CD4-positive, alpha-beta T cell treated with Interleukin-21 for 1 hour (primary cell): Measurements from ENCODE around the gene CLASRP.
A peak's percentile ranks its signal among the peaks of the same experiment; 100 is the strongest.

Experiments
- DNase-seq: peaks from one replicate; pipeline ENCODE4 v3.0.0-alpha.2; 2020

CLASRP gene

DNA sequence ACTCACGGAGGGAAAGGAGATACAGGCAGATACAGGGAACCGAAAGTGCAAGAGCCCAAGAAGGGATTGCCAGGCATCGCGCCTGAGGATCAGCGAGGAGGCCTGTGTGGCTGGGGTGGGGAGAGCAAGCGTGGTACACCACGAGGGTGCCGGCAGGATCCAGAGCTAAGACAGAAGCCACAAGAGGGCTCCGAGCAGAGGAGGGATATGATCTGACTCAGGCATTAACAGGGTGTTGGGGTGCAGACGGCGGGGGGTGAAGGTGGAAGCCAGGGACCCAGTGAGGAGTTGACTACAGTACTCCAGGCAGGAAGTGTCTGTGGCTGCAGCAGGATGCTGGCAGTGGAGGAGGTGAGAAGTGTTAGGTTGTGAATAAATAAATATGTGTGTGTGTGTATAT, 48.7 kb downstream of the CLASRP start:
- peak; percentile 83 for DNase-seq

DNA sequence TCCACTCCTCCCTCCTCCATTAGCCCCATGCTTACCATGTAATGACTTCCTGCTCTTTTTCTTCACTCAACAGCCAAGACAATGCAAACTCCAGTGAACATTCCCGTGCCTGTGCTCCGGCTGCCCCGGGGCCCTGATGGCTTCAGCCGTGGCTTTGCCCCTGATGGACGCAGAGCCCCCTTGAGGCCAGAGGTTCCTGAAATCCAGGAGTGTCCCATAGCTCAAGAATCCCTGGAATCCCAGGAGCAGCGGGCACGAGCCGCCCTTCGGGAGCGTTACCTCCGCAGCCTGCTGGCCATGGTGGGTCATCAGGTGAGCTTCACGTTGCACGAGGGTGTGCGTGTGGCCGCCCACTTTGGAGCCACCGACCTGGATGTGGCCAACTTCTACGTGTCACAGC, 51.2 kb downstream of the CLASRP start:
- no peak for DNase-seq

DNA sequence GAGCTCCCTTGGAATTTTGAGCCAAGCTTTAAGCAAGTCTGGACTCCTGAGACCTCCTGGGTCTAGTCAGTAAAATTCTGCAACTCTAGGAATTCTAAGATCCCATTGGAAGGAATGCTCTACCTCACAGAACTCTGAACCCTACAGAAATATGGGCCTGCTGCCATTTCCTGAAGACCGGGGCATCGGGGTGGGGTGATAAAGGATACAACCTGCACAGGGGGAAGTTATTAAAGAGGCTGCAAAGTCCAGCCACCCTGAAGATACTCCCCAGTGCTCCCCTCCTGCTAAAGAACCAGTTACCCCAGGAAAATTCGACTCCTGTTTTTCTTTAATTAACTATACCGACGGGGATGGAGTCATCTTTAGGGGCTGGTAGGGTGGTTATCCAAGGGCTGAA, 51.8 kb downstream of the CLASRP start:
- DNase-seq = no peak

DNA sequence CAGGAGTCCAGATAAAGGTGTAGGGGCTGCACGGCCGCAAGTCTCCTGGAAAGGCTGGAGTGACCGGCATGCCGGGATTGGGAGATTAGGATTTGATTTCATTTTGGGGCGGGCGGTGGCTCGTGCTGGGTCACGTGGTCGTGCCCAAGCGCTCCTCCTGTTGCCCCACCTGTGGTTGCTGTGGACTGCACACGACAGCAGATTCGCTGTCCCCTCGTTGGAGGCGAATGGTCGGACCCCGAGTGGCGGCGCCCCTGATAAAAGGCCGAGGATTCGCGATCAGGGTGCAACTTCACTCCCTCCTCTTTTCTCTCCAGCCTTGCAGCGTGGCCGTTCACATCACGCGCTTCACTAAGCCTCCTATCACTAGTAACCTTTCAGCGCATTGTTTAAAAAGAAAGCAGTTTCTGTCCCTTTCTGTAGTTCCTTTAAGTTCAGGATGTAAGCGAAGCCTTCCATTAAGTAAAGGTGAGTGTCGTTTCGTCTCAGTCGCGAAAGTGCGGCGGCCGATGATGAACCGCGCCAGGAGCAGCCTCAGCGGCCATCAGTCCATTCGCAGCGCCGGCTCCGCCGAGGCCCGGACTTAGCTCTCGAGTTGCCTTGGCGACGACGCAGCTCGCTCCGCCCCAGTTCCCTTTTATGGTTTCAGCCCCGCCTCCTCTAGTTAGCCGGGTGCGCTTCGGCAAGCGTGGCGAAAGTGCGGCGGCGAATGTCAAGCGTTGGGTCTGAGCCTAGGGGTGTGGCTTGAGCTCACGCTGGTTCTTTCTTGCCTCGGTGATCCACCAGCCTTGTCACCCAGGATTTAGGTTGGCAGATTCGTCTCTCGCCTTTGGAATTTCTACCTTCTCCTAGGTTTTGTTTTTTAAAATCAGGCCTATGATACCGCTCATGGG, 52.4 kb downstream of the CLASRP start:
- DNase-seq = peak; percentile 98

DNA sequence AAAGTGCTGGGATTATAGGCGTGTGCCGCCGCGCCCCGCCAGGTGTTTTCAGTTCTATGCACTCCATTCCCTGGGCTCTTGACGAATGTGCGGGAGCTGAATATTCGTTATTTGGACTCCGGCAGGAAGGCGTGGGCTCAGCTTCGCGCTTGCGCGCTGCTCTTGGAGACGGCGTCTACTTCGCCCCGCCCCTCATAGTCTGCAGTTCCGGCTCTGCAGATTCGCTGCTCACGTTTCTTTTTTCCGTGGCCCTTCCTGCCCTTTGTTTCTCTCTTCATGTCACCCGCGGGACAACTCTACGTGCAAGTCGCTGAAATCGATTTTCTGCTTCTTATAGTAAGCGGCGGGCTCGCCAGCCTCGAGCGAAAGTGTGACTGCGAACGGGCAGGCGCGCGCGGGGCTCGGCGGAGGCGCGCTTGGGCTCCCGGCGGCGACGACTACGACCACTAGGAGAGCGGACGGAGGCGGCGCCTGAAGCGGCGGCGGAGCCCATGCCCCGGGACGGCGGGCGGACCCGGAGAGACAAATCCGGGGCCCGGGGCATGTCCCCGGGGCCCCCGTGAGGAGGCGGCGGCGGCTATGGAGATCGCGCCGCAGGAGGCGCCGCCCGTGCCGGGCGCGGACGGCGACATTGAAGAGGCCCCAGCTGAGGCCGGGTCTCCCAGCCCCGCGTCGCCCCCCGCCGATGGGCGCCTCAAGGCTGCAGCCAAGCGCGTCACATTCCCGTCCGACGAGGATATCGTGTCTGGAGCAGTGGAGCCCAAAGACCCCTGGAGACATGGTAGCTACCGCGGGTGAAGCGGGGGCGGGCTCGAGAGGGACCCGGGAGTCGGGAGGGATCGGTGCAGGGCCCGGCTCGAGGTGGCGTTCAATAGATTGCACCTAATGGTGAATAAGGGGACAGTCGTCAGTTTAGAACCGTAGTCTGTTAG, 54.2 kb downstream of the CLASRP start, which contains the start of gene PPP1R37:
Gene PPP1R37 (plus strand): TSS at position 433 of the 932 bp plus-strand sequence. CDS start 147 bp downstream, at position 580.
- peak; percentile 96 for DNase-seq

DNA sequence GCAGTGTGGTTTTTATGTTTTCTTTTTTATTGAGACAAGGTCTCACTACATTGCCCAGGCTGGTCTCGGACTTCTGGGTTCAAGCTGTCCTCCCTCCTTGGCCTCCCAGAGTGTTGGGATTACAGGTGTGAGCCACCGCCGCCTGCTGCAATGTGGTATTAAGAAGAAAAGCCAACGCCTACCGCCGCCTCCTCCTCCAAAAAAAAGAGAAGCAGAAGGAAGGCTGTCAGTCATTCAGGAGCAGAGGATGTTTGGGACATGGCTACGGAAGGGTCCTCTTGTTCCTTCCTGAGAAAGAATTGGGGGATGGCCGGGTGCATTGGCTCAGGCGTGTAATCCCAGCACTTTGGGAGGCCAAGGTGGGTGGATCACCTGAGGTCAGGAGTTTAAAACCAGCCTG, 55.3 kb downstream of the CLASRP start:
- DNase-seq = no peak

DNA sequence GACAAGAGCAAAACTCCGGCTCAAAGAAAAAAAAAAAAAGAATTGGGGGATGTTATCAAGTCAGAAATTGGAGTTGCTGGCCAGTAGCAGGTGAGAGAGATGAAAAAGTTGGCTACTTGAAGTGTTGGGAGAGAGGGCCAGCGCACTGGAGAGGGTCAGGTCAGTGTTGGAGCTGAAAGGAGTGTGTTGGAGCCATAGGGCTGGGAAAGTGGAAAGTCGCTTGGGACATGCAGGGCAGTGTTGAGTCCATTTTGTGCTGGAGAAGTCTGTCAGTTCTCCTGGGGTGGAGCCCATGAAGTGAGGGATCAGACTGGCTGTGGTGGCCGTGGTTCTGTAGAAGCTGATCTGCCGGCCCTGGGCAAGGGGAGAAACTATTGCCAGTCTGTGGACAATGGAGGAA, 55.9 kb downstream of the CLASRP start:
- DNase-seq = no peak

DNA sequence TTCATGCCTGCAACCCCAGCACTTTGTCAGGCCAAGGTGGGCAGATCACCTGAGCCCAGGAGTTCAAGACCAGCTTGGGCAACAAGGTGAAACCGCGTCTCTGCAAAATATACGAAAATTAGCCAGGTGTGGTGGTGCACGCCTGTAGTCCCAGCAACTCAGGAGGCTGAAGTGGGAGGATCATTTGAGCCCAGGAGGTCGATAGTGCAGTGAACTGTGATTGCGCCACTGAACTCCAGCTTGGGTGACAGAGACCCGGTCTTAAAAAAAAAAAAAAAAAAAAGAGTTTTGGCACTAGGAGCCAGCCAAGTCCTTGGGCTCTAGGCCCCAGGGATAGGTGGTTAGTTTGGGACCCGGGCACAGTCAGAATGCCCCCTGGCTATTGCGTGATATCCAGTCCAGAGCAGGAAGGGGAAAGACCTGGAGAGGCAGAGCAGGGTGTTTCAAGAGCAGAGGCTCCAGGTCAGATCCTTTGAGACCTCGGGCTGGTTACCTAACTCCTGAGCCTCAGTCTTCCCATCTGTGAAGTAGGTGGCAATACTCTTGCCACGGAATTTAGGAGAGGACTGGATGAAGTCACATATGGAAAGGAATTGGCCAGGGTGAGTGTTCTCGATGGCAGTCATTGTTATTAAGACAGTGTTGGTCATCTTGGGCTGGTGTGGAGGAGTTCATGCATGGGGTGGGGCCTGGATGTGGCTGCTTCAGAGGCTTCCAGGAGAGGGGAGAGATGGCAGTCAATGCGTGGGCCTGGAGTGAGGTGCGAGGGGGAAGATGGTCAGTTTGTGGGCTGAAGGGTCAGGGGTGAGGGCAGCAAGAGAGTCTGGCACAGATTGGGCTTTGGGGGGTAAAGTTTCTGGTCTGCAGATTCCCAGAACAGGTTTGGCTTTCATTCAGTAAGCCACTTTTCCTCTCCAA, 56.9 kb downstream of the CLASRP start:
- no peak for DNase-seq

DNA sequence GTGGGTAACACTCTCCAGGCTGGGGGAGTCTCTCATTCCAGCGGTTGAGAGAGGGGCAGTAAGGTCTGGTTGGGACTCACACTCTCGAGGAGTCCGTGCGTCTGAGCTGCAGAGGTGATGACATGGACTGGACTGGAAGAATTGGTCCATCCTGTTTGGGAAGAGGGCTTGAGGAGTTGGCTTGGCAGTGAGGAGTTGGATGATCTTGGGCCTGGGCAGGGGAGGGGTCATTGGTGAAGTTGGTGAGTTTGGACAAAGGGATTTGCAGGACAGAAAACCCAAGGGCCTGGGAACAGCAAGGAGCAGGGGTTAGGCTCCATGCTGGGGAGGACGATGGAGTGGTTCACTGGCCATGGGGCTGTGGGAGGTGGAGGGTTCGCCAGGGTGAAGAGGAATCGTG, 57.9 kb downstream of the CLASRP start:
- DNase-seq = no peak

DNA sequence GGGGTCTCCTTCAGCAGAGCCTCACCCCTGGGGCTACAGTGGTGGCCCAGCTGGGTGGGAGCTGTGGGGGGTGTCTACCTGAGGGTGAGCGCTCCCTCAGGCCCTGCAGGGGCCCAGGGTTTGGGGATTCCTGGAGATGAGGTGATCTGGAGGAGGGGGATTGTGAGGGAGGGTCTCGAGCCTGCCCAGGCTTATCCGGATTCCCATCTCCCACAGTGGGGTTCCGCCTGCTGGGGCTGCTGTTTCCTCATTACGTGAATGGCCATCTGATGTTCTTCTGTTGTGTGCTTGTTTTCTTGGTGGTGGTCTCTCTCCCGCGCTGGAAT, 58.6 kb downstream of the CLASRP start:
- no peak for DNase-seq

DNA sequence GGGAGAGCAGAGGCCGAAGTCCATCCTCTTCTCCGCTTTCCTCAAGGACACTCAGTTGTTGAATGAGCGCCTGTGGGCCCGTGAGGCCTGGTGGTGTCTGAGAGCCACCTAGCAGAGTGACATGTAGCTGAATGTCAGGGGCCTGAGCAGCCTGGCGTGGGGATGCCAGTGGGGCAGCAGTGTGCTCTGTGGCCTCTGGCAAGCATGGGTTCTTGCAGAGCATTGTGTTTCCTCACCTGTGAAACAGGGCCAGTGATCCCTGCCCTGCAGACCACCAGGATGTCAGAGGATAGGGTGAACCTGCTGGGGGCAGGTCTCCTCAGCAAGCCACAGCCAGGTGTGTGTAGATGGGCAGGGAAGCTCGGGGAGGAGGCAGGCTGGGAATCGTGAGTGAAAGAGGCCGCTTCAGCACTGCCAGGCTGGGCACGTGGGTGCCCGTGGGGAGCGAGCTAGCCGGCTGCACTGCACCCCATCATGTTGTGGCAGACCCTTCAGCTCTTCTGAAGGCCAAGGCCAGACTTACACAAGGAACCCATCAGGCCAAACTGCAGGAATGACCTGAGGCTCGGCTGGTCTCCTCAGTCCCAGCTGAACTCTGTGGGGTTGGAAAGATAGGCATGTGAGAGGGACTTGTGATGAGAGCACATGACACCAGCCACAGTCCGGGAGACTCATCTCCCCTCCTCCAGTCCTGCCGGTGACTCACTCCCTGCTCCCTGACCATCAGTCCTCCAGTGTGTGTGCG, 59.1 kb downstream of the CLASRP start:
- no peak for DNase-seq

DNA sequence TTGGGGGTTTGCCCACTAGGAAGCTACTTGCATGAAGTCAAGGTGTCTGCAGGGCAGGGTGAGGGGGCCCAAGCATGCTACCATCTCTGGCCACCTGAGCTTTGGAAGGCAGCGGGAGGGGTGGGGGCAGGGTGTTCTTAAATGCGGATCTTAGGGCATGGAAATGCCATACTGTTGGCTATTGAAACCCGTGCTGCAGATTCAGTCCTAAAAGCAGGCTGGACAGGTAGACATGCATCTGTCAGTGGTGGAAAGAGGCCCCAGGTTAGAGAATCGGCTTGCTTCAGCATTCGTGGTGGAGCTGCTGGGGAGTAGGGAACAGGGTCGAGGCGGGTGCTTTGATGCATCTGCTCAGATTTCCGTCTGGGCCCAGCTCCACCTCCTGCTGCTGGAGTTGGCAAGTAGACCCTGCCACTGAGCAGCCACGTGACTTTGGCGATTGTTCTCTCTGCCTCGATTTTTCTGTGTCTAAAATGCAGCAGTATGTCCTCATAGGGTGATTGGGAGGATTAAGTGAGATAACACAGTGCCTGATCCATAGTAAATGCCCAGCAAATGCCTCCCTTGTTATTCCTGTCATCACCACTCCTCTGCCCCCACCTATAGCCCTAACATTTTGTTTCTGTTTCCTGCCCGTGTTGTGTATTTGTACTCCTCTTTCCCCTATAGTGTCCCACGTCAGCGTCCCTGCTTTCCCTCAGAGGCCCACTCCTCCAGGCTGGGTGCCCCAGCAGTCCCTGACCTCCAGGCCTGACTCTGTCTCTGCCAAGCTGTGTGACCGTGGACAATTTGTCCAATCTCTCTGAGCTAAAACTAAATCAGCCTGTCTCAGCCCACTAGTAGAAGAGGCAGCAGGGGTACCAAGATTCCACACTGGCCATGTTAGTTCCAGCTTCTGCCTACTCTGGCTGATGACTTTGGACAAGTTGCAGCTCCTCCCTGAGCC, 59.9 kb downstream of the CLASRP start:
- no peak for DNase-seq

DNA sequence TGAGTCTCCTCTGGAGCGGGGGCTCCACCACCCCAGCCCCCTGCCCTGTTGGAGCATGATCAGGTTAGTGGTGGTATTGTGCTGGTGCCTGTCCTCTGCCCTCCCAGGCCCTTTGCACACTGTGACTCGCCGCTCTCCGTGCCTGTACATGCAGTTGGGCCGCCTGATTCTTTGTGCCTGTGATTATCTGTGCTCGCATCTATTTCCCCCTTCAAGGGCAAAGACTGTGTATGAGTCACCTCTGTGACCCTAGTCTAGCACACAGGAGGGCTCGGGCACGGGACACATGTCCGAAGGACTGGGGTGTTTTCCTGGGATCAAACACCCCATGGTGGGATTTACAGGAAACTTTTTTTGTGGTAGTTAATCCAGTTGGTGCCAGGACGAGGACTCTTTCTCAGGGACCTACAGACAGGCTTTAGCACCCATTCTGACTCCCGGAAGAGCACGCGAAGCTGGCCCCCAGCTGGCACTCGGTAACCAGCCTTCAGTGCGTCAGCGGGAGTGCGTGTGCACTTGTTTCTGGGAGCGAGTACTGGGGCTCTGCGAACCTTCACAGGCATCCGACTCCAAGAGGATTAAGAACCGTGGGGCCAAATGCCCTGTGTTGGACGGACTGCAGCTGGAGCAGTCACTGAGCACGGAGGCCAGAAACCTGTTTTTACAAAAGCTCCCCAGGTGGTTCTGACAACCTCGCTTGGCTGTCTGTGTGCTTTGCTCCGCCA, 60.8 kb downstream of the CLASRP start:
- no peak for DNase-seq

DNA sequence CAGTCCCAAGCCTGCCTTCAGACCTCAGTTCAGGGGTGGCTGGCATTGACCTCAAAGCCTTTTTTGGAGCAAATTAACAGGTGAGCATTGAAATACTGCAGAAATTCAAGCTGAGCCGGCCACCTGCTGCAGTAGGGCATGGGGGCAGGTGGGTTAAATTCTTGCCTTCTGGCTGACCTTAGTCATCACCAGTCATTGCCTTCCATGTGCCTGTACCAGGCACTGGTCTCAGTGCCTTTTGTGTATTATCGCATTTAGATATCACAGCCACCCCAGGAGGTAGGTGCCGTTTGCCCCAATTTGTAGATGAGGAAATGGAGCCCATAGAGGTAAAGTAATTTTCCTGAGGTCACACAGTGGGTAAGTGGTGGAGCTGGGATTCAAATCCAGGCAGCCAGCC, 61.4 kb downstream of the CLASRP start:
- DNase-seq = no peak

DNA sequence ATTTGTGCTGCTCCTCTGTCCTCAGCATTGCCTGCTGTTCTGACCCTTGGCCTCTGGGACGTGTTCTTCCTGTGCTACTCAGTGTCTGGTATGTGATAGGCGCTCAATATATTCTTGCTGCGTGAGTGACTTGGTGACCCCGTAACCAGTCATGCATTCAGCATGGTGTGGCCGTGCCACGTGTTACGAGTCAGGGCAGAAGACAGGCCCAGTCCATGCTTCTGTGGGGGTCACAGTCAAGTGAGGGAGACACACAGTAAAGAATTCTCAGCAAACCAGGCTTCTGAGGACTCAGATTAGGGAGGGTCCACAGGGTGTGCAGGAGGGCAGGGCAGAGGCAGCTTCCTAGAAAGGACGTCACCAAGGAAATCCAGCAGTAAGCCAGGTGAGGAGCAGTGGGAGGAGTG, 62.0 kb downstream of the CLASRP start:
- DNase-seq = no peak

DNA sequence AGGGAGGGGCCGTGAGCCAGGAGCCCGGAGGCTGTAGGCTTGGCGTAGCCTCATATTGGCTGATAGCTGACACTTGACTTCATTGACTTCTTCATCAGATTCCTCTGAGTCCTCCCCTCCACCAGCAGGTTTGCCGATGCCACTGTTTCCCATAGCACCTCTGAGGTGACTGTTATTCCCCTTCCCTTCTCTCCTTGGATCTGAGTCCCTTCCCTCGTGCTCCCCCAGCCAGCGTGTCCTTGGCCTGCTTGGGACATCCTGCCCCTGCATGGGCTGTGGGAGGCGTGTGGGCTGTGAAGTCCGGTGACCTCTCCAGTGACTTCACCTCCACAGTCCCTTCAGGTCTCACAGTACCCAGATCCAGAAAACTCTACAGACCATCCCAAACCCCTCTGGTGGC, 63.0 kb downstream of the CLASRP start:
- DNase-seq = no peak

DNA sequence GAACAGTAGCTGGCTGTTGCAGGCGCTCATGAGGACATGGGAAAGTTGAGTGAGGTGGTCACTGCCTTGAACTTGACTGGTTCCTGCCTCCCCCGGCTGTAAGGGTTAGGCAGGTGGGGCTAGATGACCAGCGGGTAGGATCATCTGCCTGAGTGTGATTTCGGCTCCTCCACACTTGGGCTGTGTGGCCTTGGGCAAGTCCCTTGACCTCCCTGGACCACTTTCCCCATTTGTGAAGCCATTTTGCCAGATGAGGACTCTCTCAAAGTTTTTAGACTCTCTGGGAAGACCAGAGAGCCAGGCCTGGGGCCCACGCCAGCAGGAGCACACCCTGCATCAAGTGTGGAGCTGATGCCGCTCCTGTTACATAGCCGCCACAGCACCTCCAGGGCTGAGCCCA, 63.6 kb downstream of the CLASRP start:
- no peak for DNase-seq

DNA sequence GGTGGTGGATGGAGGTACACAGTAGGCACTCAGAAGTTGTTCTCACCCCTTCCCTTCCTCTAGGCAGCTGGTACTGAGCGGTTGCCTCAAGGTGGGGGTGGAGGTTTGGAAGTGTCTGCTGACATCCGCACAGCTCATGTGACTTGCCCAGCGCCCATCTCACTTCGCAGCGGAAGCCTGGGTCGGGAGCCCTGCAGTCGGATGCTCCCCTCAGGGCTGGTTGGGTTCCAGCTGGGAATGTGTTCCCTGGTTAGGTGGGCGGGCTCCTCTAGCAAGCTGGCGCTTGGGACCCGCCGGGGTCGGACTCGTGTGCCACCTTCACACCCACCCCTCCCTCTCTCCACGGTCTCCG, 64.3 kb downstream of the CLASRP start:
- peak; percentile 47 for DNase-seq

DNA sequence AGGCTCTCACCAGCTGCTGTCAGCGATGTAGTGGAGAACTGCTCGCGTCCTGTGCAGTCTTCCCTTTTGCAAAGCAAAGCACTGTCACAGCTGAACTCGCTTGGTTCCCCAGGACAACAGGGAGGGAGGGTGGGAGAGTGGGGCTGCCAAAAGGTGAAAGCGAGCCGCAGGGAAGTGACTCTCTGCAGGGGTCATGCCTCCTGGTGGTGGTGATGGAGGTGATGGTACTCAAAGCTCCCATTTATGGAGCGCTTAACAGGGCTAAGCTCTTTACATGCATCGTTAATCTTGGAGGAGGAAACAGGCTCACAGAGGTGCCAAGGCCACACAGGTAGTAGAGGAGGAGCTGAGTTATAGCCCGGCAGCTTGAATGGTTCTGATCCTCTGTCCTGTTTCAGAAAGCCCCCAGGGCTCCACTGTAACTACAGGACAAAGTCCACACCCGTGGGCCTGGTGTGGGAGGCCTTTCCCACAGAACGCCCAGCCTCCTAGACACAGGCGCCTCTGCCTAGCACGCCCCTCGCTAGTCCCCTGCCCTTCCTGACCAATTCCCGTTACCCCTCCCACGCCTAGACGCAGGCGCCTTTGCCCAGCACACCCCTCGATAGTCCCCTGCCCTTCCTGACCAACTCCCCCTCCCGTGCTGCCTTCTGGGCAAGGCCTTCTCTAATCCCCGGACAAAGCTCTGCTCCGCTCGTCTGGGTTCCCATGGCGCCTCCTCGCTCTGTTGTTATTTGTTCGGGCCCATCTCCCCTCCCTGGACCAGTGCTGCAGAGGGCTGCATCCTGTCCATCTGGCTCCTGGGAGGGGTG, 64.9 kb downstream of the CLASRP start:
- DNase-seq = no peak
